Choroid plexus epithelial cell (primary cell): ENCODE data around the gene CD6.

Experiments used
- DNase-seq: peaks from one replicate; pipeline ENCODE4 v3.0.0-alpha.2; 2010; ENCODE audit warnings: low read depth
- H3K4me3 ChIP-seq: 2 replicates; pipeline ENCODE4 v1.5.1; 2011; ENCODE audit warnings: low read depth, mild to moderate bottlenecking, control low read depth, low read length, moderate library complexity
- CTCF ChIP-seq: conservative IDR thresholded peaks from 2 replicates; pipeline ENCODE4 v1.5.1; 2011; ENCODE audit warnings: low read depth, mild to moderate bottlenecking, control low read depth, inconsistent platforms, low read length, moderate library complexity

CD6 gene

GRCh38 chr11:60951904-60952741 is 19.4 kb upstream of the CD6 start, which contains the start of gene SLC15A3:
Gene SLC15A3 (minus strand): TSS chr11:60952176. CDS start chr11:60951551, 625 bp downstream.
- peak; percentile 50 for DNase-seq
- no peak for TF ChIP-seq CTCF
- peak within 1 kb of the TSS; percentile 57 for H3K4me3 ChIP-seq

- no peak overlapping the region for H3K4me3 ChIP-seq
- DNase-seq = no peak
- no peak for TF ChIP-seq CTCF
These were observed 18.7 kb upstream of the CD6 start for GRCh38 chr11:60952742-60953170.

DNA sequence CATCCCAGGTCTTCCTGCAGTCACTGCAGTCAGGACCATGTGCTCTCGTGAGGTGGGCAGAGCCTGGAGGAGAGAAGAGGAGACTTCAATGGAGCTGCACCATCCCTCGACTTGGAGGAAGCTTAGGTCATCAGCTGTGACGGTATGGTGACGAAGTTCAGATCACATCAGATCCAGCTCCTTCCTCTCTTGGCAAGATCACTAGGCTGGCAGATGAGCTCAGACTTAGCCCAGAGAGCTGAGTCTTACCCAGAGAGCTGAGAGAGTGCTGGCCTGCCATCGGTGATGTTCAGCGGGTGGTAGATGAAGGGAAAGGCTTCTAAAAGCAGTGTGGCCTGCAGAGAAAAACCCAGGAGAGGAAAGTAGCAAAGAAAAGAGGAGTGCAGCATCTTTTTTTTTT is 17.7 kb upstream of the CD6 start:
- no peak for DNase-seq
- no peak overlapping the region for H3K4me3 ChIP-seq

DNA sequence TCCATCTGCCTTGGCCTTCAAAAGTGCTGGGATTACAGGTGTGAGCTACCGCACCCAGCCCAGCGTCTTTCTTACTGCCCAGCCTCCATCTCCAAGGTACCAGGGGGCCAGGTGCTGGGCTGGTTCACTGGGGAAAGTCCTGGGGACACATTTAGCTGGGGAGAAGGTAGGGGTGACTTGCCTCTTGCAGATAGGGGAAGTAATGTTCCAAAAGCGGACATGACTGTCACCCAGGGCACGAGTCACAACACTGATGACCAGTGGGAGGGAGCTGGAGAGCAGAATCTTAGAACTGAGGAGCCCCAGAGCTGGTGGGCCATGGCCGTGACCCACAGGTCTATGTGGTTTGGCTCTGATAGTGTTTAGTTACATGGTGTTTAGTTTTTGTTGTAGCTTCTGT is 17.1 kb upstream of the CD6 start:
- H3K4me3 ChIP-seq = no peak overlapping the region
- DNase-seq = no peak

More for the DNA sequence above, 17.7 kb upstream of the CD6 start:
- TF ChIP-seq CTCF = no peak

DNA sequence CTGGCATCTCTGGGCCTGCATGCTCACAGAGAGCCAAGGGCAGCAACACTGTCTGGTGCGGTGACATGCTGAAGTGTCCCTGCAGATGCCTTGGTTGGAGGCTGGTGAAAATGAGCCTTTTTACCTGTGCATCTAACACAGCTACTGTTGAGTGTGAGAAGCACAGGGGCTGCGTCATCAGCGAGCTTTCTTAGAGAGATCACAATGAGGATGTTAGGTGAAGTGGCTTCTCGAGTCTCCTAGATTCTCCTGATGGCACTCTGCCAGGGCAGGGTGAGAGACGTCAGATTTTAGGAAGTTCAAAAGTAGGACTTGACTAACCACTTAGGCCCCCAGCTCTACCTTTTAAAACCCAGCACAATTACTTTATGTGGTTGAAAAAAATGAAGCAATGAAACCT is 15.9 kb upstream of the CD6 start:
- TF ChIP-seq CTCF = no peak
- no peak overlapping the region for H3K4me3 ChIP-seq
- no peak for DNase-seq

More for the DNA sequence above, 17.1 kb upstream of the CD6 start:
- TF ChIP-seq CTCF = no peak

DNA sequence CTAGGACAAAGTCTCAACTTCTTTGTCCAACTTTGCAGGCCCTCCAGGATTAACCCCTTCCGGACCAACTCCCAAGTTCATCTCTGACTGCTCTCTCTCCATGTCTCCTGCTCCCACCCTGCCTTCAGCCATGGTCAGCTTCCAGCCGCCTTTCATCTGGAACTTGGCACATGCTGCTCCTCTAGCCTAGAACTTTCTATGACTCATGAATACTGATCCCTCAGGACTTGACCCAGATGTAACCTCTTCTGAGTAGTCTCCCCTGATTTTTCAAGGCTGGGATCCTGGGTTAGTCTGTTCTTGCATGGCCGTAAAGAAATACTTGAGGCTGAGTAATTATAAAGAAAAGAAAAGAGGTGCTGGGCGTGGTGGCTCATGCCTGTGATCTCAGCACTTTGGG is 14.3 kb upstream of the CD6 start:
- peak; percentile 56 for DNase-seq
- no peak overlapping the region for H3K4me3 ChIP-seq
- TF ChIP-seq CTCF = no peak

- no peak for TF ChIP-seq CTCF
- DNase-seq = no peak
These were observed 12.0 kb upstream of the CD6 start for GRCh38 chr11:60959431-60959830.

More at GRCh38 chr11:60959431-60959830, 12.0 kb upstream of the CD6 start:
- no peak overlapping the region for H3K4me3 ChIP-seq
